NCI-H1436 treated with DMSO at 0.1 percent for 48 hours (cell line): ENCODE data around the gene CCDC91.
"Not testable (repeated sequence)": the region's sequence is repeated elsewhere in the genome, so short reads cannot be mapped to it uniquely, and the experiment has no call there.

Experiments used
- DNase-seq: peaks from one replicate; lab custom pipeline; 2025; lab: John Stamatoyannopoulos, UW

Gene CCDC91

GRCh38 chr12:28184375-28184774 is 5.9 kb upstream of the CCDC91 start:
- DNase-seq = no peak

- no peak for DNase-seq
These were observed 3.8 kb upstream of the CCDC91 start for GRCh38 chr12:28186500-28186899.

- DNase-seq = no peak
These were observed 404 bp upstream of the CCDC91 start for GRCh38 chr12:28189784-28190320.

- DNase-seq = no peak
These were observed 1.1 kb downstream of the CCDC91 start for GRCh38 chr12:28191051-28192048.

GRCh38 chr12:28192125-28192524 is 1.9 kb downstream of the CCDC91 start:
- no peak for DNase-seq

- not testable (repeated sequence) for DNase-seq
These were observed 4.4 kb downstream of the CCDC91 start for GRCh38 chr12:28194621-28195020.

- DNase-seq = not testable (repeated sequence)
These were observed 10.9 kb downstream of the CCDC91 start for GRCh38 chr12:28201136-28201535.

GRCh38 chr12:28202374-28203130 is 12.3 kb downstream of the CCDC91 start:
- DNase-seq = no peak

GRCh38 chr12:28209782-28210181 is 19.5 kb downstream of the CCDC91 start:
- DNase-seq = no peak

GRCh38 chr12:28212182-28212581 is 21.9 kb downstream of the CCDC91 start:
- DNase-seq = no peak

GRCh38 chr12:28215021-28215420 is 24.8 kb downstream of the CCDC91 start:
- no peak for DNase-seq

GRCh38 chr12:28216016-28216415 is 25.8 kb downstream of the CCDC91 start:
- no peak for DNase-seq

GRCh38 chr12:28217805-28218204 is 27.5 kb downstream of the CCDC91 start:
- DNase-seq = no peak

GRCh38 chr12:28218875-28219274 is 28.6 kb downstream of the CCDC91 start:
- DNase-seq = no peak

GRCh38 chr12:28219827-28220226 is 29.6 kb downstream of the CCDC91 start:
- DNase-seq = no peak

- DNase-seq = no peak
These were observed 31.9 kb downstream of the CCDC91 start for GRCh38 chr12:28222081-28222700.

- DNase-seq = no peak
These were observed 32.8 kb downstream of the CCDC91 start for GRCh38 chr12:28223025-28223554.

GRCh38 chr12:28223858-28224257 is 33.6 kb downstream of the CCDC91 start:
- no peak for DNase-seq

GRCh38 chr12:28226705-28227104 is 36.4 kb downstream of the CCDC91 start:
- no peak for DNase-seq

GRCh38 chr12:28227251-28227650 is 37.0 kb downstream of the CCDC91 start:
- DNase-seq = no peak

GRCh38 chr12:28231248-28231647 is 41.0 kb downstream of the CCDC91 start:
- no peak for DNase-seq
